ENCODE results near the gene FSHR.

The FSHR gene

DNA sequence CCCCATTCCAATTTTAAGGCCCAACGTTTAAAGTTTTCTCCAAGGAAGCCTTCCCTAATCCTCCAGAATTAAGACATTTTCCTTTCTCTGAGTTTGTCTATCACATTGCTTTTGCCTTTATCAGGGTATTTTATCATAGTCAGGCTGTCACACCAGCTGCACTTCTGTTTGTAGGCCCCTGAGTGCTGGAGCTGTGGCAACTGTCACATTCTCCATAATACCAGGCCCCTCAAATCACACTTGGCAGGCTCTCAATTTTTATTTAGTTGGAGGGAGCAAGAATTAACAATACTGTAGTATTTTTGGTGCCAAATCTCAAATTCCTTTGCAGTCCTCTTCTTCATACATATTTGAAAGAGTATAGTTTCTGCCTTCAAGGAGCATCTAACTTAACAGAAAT is 122.2 kb downstream of the FSHR start:
- DNase-seq (ENCODE audit: low read depth in 2 of 2): no peak

DNA sequence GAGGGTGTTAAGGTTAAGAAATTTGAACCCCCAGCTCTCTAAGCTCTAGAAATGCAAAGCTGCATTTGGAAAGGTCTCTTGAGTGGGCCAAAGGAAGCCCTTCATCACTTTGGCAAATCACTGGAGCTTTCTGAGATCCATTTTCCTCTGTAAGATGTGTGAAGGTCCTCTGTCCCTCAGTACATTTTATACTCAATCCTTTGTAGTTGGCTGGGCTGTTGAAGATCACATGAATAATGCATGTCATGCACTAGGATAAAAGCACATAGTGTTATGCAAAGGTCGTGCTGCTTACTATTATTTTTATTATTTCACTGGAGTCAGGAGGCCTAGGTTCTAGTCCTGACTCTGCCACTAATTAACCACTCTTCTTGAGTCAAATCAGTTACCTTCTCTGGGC is 124.9 kb downstream of the FSHR start:
- no peak for DNase-seq (ENCODE audit: low read depth in 2 of 2)

DNA sequence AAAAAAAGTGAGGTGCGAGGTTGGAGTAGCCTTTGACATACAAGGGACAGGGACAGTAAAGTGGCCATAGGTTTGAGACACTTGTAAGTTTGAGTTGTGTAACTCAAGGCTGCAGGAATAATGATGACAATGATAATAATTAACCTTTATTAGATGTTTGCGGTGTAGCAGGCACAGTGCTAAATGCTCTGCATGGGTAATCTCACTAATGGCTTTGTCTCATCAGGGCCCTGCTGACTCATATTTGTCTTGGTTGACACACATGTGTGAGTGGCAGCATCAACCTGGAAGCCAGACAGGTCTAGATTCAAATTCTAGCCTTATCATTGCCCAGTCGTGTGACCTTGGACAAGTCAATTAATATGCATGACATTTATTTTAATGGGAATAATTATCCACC is 126.2 kb downstream of the FSHR start:
- DNase-seq (ENCODE audit: low read depth in 2 of 2): no peak

DNA sequence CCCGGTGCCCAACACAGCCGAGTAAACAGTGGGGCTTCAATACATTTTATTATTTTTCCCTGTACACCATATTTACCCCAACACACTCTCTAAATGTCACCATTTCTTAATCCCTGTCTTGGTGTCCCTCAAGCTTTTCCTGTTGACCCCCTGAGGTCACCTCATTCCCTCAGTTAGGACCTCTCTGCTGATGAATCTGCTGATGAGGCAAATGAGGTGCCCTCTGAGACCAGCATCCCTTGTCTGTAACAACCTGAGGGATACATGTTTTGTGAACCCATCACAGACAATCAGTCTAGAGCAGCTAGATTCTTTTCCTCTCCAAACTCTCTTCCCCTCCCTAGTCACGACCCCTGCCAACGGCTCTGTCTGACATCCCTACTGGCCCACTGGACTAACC is 127.6 kb downstream of the FSHR start:
- no peak for DNase-seq (ENCODE audit: low read depth in 2 of 2)

DNA sequence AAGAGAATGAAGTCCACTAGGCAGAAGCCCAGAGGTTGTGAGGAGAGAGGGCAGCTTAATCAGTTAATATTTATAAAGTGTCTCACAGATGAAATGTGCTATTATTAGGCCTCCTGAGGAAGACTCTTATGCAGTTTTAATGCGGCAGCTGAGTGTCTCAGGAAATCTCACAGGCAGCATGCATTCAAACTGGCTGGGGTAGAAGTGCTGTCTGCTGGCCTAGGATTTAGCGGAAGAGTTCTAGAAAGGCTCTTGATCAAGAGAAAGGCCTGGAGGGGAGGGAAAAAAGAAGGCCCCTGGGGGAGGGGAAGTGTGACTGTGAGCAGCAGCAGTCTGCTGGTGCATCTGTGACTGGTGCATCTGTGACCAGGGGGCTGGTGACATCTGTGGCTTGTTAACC is 133.0 kb downstream of the FSHR start:
- DNase-seq (ENCODE audit: low read depth in 2 of 2): no peak

DNA sequence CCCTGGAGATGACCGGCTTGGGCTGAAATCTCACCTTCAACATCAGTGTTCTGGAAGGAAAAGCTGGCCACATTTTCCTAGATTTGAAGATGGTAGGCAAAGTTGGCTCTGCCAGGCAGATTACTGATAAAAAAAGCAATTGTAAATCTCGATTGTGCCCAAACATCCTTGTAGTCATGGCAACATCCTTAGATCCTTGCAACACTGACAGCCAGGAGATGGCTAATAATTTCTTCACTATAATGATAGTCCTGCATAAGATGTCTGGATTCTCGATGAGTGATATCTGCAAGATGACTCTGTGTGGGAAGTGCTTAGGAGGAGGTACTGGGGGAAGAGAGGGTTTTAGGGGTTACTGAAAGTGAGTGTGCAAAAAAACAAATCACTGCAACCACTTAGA is 149.1 kb downstream of the FSHR start:
- DNase-seq (ENCODE audit: low read depth in 2 of 2): no peak

DNA sequence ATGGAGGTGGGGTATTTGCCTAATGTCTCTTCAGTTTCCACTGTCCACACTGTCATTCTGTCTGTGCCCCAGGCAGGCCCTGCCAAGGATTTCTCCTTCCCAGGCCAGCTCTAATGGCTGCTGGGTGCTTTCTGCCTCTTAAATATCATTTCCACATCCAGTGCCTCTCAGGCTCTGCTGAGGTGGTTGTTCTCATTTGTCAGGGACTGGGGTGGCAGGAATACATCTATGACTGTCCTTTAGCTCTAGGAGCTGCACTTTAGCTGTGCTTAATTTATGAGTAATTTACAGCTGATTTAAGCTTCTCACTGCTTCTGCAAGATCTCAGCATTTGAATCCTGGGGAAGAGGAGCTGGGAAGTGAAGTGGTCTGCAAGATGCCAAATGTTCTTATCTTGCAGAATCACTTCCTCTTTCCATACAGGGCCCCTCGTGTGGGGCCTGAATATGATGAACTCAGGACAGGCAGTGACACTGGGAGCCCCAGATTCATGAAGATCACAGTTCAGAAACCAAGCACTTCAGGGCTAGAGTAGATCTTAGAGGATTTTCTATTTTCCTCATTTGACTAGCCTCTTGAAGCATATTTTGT is 150.2 kb downstream of the FSHR start:
- DNase-seq (ENCODE audit: low read depth in 2 of 2): no peak

DNA sequence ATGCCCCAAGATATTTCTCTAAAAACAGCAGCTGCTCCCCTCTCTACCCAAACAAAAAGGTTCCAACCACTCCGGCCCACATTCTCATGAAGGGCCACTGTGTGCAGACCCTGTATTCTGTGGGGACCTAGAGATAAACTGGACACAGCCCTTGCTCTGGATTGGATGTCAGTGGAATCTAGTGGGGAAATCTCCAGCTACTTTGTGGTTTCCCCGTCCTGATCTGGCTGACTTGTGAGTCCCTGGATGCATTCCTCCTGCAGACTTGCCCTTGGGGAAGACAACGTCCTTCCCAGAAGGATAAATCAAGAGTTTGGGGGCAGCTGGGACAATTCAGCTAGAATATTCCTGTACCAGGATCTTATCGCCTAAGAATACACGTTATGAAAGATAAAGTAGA is 151.1 kb downstream of the FSHR start:
- no peak for DNase-seq (ENCODE audit: low read depth in 2 of 2)

DNA sequence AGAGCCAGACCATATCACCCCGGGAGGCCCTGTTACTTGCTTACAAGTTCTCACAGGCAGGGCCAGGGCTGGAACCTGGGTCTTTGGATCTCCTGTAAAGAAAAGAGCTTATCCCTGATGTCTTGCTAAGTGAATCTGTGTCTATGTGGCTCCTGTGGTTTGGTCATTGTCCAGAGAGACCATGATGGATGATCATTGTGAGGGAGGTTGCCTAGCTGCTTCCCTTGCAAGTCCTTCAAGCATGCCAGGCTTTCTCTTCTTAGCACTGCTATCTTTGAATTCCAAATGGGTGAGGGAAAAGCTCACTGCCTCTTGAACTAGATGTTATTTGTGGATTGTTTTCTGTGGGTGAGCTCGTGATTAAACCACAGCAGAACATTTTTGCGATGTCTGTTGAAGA is 151.6 kb downstream of the FSHR start:
- DNase-seq (ENCODE audit: low read depth in 2 of 2): no peak

DNA sequence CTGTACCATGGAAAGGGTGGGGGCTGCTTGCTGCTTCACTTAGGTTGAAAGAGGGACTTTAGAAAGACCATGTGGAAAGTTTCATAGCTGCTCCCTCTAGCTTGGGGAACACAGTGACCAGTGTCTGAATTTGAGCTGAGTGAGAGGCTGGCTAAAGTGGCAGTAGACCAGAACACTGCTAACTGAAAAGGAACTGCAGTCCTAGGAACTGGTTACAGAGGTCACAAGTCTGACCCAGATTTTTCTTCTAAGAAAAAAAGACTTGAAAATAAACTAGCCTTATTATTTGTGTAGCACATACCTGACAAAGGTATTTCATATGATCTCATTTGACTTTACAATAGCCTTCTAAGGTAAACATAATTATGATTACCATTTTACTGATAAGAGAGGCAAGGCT is 153.6 kb downstream of the FSHR start:
- DNase-seq (ENCODE audit: low read depth in 2 of 2): no peak

DNA sequence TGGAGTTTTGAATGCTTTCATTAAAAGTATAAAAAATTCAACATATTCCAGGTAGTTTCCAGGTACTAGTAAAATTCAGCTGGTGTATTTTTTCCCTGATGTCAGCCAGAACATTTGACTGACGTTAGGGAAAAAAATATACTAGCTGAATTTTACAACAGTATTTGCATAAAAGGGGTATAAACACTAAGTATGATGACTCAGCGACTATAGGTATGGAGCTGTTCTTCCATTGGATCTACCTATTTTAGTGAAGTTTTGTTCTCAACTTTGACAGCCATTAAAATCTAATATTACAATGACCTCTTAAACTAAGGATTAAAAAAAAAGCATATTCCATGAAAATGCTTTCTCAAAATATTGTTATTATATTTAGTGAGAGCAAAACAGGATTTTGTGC is 155.9 kb downstream of the FSHR start:
- no peak for DNase-seq (ENCODE audit: low read depth in 2 of 2)

DNA sequence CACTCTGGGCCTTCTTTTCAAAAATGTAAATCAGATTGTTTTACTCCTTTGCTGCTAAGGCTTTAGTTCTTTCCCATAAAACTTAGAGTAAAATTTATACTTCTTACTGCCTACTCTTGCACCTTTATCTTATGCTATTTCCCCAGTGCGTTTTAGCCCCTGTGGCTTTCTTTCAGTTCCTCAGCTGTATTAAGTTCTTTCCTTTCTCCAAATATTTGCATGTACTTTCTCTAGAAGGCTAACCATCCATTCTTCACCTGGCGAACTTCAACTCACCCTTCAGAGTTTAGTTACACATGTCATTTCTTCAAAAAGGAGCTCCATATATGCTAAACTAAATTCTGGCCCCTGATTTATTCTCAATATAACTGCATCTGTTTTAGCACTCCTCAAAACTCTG is 160.7 kb downstream of the FSHR start:
- DNase-seq (ENCODE audit: low read depth in 2 of 2): no peak

DNA sequence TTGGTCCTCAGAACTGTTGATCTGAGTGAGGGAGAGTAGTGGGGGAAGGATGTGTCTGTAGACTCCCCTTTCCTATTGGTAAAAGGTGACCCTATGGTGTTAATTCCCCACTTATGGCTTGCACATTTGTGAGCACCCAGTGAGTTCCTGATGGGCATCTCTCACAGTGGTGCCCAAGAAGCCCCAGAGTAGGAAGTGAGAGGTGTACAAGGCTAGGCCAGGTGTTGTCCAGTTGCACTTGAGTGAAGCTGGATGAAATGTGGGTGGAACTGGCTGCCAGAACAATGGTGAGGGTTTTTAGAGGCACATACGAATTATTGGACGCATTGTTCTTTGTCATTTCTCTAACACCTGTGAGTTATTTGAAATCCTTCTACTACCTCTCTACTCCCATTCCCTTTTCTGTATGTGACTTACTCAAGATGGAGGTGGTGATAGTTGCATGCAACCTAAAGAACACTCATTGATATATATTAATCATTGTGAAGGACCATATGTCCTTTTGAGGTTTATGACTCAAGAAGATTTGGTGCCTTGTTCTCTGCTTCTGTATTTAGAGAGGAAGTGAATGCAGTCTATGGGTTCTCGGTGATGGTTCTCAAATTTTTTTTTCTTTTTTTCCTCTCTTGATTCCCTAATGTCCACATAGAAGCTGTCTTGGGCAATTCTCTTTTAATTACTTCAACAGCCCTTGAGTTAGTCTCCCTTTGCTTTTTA is 162.7 kb downstream of the FSHR start:
- no peak for DNase-seq (ENCODE audit: low read depth in 2 of 2)

DNA sequence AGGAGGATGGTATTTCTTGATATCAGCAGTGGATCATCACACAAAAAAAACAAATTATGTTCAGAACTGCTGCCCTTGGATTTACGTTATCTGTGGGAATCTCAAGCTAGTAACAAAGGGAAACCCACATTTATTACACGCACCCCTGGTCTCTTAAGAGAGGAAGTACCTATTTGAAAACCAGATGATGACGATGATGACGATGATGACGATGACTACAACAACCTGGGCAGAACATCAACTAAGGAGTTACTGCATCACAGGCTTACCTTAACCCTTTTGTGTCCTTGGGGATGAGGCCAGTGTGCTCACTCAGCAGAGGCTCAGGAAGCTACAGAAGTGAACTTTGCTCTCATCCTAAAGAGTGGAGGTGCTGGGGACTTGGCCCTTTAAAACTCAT is 169.4 kb downstream of the FSHR start:
- DNase-seq (ENCODE audit: low read depth in 2 of 2): no peak

DNA sequence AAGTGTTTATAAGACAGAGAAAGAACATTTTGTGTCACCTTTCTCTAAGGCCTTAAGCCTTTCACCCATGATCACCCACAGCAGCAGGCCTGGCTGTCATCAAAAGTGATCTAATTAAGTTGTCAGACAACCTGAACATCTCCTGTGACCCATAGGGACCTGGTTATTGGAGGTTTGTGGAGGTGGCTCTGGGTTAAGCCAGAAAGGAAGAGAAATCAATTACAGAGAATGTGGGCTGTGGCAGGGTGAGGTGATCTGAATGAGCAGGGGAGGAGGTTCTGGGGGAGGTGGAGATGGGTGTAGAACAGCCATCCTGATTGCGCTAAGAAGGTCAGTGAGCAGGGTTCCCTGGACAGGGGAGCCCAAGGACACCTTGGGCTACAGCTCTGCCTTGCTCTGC is 170.8 kb downstream of the FSHR start:
- no peak for DNase-seq (ENCODE audit: low read depth in 2 of 2)

DNA sequence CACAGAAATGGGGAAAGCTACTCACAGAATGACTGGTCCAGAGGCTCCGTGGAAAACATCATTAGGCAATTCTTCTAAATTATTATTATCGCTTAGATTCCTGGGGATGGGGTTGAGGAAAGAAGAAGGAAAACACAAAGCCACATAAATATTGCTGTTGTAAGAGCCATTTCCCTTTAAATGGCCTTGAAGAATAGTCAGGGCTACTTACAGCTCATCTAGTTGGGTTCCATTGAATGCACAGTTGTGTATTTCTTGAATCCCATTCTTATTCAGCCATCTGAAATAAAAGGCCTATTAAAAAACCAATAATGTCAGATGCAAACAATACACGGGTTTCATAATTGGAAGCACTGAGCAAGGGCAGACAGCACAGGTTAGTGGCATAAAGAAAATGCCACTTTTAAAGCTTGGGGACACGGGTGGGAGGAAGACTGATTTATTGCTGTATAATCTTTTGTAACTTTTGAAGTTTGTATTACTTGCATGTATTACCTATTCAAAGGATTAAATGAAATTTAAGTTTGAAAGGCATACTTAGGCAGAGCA is 171.4 kb downstream of the FSHR start:
- no peak for DNase-seq (ENCODE audit: low read depth in 2 of 2)

DNA sequence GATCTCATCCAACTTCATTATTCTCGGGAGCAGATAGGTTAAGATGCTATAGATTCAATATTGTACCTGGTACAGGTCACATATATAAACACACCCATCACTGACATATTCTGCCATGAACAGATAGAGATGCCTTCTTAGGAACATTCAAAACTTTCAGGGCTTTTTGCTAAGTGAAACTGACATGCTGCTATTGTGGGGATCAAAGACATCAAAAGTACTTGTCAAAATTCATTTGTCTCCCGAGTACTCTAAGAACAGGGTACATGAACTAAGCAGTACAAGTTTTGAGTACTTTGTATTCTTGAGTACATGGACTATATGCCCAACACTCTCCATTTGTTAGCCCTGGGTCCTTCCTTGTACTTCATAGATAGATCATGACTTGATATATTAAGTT is 173.5 kb downstream of the FSHR start:
- no peak for DNase-seq (ENCODE audit: low read depth in 2 of 2)

DNA sequence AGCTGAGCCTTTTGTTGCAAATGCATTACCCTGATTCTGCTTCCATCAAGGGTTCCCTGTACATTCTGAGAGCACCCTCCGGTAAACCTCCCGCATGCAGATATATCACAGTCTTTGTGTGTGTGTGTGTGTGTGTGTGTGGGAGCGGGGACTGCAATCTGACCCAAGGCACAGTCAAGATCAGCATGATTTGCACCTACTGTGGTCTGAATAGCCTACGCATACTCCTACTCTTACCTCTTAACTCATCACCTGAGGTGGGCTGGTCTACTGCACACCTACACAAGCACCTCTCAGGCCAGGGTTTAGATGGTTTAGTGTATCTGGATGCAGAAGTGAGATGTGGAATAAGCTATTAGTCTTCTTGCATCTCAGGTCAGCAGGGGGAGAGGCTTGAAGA is 174.6 kb downstream of the FSHR start:
- no peak for DNase-seq (ENCODE audit: low read depth in 2 of 2)

DNA sequence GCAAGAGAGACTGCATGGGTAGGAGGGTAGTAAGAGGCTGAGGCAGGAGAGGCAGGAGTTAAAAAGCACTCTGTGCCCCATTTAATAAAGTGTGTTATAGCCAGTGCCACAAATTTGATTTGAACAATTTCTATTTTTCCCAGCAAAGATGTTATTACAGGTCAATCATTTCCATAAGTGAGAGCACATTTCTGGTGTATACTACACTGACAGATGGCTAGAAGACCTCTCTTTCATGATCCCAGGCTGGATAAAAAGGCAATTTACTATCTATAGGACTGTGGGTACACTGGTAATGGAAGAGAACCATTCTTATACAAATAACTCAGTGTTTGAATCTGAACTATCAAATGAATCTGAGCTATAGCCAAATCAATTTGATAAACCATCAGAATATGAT is 176.2 kb downstream of the FSHR start:
- DNase-seq (ENCODE audit: low read depth in 2 of 2): no peak

DNA sequence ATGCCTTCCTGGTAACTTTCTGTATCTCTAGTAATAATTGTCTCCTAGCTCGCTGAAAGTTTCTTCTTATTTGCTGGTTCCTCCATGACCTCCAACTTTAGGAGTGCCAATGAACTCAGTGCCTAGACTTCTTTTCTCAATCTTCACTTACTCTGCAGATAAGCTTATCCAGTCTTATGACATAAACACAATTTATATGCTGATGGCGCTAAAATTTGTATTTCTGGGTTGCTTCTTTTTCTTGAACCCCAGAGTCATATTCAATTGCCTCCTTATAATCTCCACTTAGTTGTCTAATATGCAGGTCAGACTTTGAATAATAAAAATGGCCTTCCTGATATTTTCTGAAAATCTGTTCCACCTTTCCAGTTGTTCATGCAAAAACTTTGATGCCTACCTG is 182.5 kb downstream of the FSHR start:
- no peak for DNase-seq (ENCODE audit: low read depth in 2 of 2)

DNA sequence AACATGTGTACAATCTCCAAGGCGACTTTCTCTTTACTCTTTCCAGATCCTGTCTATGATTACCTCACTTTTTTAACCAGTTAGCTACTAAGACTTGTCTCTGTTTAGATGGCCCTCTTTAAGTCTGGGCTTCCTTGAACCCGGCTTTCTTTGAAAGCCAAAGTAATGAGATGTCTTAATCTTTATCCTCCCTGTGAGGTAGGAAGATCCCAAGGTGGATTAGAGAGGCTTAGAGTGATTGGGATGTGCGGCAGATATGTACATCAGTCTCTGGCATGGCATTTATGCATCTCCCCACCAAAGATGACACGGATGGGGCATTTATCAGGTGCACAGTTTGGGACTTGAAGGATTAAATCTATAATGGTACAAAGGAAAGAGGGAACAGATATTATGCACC is 186.3 kb downstream of the FSHR start:
- no peak for DNase-seq (ENCODE audit: low read depth in 2 of 2)

DNA sequence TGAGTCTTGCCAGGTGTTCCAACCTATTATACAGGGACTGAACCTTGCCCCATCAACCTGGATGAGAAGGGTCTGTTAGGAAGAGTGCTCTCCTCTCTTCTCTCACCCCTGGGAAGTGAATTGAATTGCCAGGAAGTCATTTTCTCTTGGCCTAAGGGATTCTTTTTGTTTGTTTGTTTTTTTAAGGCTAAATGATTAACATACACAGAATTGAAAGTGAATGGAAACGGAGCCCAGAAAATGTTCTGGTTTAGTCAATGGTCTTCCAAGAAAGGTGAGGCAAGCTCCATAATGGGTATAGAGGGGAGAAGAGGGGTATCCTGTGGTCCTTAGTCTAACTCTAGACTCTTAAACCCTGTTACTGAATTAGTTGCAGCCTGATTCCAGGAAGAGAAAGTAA is 189.1 kb downstream of the FSHR start:
- DNase-seq (ENCODE audit: low read depth in 2 of 2): no peak

DNA sequence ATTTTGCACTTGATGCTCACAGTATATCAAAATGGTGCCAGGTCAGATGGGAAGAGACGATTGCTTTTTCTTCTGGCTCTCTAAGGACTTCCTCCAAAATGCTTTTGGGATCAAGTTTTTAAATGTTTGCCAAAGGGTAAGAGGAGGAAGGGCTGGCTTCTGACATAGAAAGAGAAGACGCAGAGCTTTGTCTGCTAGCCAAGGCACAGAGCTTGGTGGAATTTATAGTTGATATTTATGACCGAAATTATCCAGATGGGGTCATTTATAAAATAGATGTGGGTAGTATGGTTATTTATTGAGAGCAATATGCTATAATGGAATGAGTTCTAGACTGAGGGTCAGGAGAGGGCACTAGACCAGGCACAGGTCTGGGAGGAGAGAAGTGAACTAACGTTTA is 193.3 kb downstream of the FSHR start:
- no peak for DNase-seq (ENCODE audit: low read depth in 2 of 2)

DNA sequence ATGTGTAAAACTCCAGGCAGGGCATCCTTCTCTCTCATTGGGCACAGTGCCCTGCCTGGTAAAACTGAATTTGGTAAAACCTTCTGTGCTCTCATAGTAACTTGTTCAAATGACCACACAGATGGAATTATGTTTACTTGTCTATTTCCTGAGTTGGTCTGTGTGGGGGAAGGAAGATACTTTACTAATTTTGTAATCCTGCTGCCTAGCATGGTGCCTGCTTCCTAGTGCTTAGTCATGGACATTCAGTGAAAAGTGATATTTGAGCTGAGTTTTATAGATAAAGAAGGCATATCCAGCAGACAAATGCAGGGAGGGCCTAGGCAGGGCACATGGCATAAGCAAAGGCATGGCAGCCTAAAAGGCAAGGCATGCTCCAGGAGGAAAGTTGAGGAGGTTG is 199.4 kb downstream of the FSHR start:
- no peak for DNase-seq (ENCODE audit: low read depth in 2 of 2)
